Activated CD4-positive, alpha-beta T cell treated with anti-CD3 and anti-CD28 coated beads, Interleukin-2, amount 50 U/mL, for 4 hours (primary cell): ENCODE measurements around the gene MED13L.
"Not testable (repeated sequence)": the region's sequence is repeated elsewhere in the genome, so short reads cannot be mapped to it uniquely, and the experiment has no call there.

Source experiments
- DNase-seq, 2 experiments: peaks; one replicate each; pipeline ENCODE4 v3.0.0-alpha.2; 2020

The MED13L gene

GRCh38 chr12:115998794-115999478, 278.6 kb downstream of the MED13L start:
- no peak for DNase-seq

- DNase-seq, result no peak
Measured at GRCh38 chr12:115998119-115998633, 279.3 kb downstream of the MED13L start.

GRCh38 chr12:115993737-115994136, 283.8 kb downstream of the MED13L start:
- no peak for DNase-seq

- DNase-seq, result no peak
Measured at GRCh38 chr12:115990241-115990640, 287.3 kb downstream of the MED13L start.

GRCh38 chr12:115988625-115989563, 288.6 kb downstream of the MED13L start:
- DNase-seq, result no peak

GRCh38 chr12:115988212-115988611, 289.3 kb downstream of the MED13L start:
- no peak for DNase-seq

GRCh38 chr12:115984616-115985015, 292.9 kb downstream of the MED13L start:
- DNase-seq, result no peak

GRCh38 chr12:115983226-115983798, 294.2 kb downstream of the MED13L start:
- no peak for DNase-seq

GRCh38 chr12:115980339-115980738, 297.2 kb downstream of the MED13L start:
- no peak for DNase-seq

GRCh38 chr12:115979851-115980250, 297.6 kb downstream of the MED13L start:
- no peak for DNase-seq

- no peak for DNase-seq
Measured at GRCh38 chr12:115979351-115979750, 298.1 kb downstream of the MED13L start.

- not testable (repeated sequence) for DNase-seq
Measured at GRCh38 chr12:115976829-115977228, 300.7 kb downstream of the MED13L start.

- no peak for DNase-seq
Measured at GRCh38 chr12:115975411-115975810, 302.1 kb downstream of the MED13L start.

GRCh38 chr12:115973968-115974724, 303.3 kb downstream of the MED13L start:
- no peak for DNase-seq

- no peak for DNase-seq
Measured at GRCh38 chr12:115973066-115973465, 304.4 kb downstream of the MED13L start.

- no peak for DNase-seq
Measured at GRCh38 chr12:115972241-115972640, 305.3 kb downstream of the MED13L start.

- no peak for DNase-seq
Measured at GRCh38 chr12:115968211-115968610, 309.3 kb downstream of the MED13L start.

- no peak for DNase-seq
Measured at GRCh38 chr12:115966376-115966775, 311.1 kb downstream of the MED13L start.

GRCh38 chr12:115964626-115965025, 312.9 kb downstream of the MED13L start:
- no peak for DNase-seq

- no peak for DNase-seq
Measured at GRCh38 chr12:115964214-115964613, 313.3 kb downstream of the MED13L start.

GRCh38 chr12:115962216-115962615, 315.3 kb downstream of the MED13L start:
- DNase-seq, result no peak
